GM23338 (cell line): ENCODE measurements around the gene IKZF3. TPM values are rescaled to one million over a fixed set of nuclear protein-coding genes. Genes with fewer than 3 reads are reported as not detected.

ENCODE experiments used
- ATAC-seq: fragments of 200-7000 bp; cut with Tn5 transposase; 3 replicates; pipeline ENCODE4 v1.9.1; 2020
- DNase-seq: peaks from one replicate; pipeline ENCODE4 v3.0.0-alpha.2; 2015; ENCODE audit warnings: low spot score
- H2AFZ ChIP-seq: fragments of 200-600 bp; sonication (generic); 2 replicates; pipeline ENCODE4 v1.8.0; 2016; ENCODE audit warnings: antibody characterized with exemption, mild to moderate bottlenecking, moderate library complexity
- H3F3A ChIP-seq: fragments of 200-600 bp; sonication (generic); replicated peaks from 2 replicates; pipeline ENCODE4 v1.8.0; 2017; ENCODE audit warnings: antibody characterized with exemption, mixed run types, low read depth
- H3K27ac ChIP-seq: fragments of 200-600 bp; sonication (generic); 2 replicates; pipeline ENCODE4 v1.6.1; 2016; ENCODE audit warnings: low read depth
- H3K27me3 ChIP-seq: fragments of 200-600 bp; sonication (generic); 2 replicates; pipeline ENCODE4 v1.8.0; 2016; ENCODE audit warnings: mild to moderate bottlenecking, mixed run types, moderate library complexity; ENCODE audit not compliant: insufficient read depth
- H3K36me3 ChIP-seq: fragments of 200-600 bp; sonication (generic); 2 replicates; pipeline ENCODE4 v1.8.0; 2016; ENCODE audit warnings: mild to moderate bottlenecking; ENCODE audit not compliant: insufficient read depth
- H3K4me1 ChIP-seq: fragments of 200-600 bp; sonication (generic); 2 replicates; pipeline ENCODE4 v1.8.0; 2016; ENCODE audit warnings: mild to moderate bottlenecking, moderate library complexity; ENCODE audit not compliant: insufficient read depth
- H3K4me2 ChIP-seq: fragments of 200-600 bp; sonication (generic); 2 replicates; pipeline ENCODE4 v1.7.1; 2017; ENCODE audit warnings: mixed run types
- H3K4me3 ChIP-seq: fragments of 200-600 bp; sonication (generic); 2 replicates; pipeline ENCODE4 v1.6.1; 2016; ENCODE audit warnings: mixed run types
- H3K79me2 ChIP-seq: fragments of 200-600 bp; sonication (generic); replicated peaks from 2 replicates; pipeline ENCODE4 v1.8.0; 2017; ENCODE audit warnings: mild to moderate bottlenecking; ENCODE audit not compliant: insufficient read depth
- H3K9me2 ChIP-seq: fragments of 200-600 bp; sonication (generic); 2 replicates; pipeline ENCODE4 v1.8.0; 2017; ENCODE audit not compliant: insufficient read depth
- H4K20me1 ChIP-seq: fragments of 200-600 bp; sonication (generic); replicated peaks from 2 replicates; pipeline ENCODE4 v1.8.0; 2017; ENCODE audit warnings: mild to moderate bottlenecking; ENCODE audit not compliant: insufficient read depth
- H3K27ac Mint-ChIP-seq: 2 replicates; pipeline ENCODE4 v1.8.0; 2020; ENCODE audit warnings: inconsistent platforms, mild to moderate bottlenecking, moderate library complexity, mixed read lengths
- H3K27me3 Mint-ChIP-seq: 3 replicates; pipeline ENCODE4 v1.8.0; 2022; ENCODE audit warnings: low read depth, mild to moderate bottlenecking, moderate library complexity, mixed read lengths, inconsistent platforms; ENCODE audit not compliant: insufficient read depth, poor library complexity
- H3K36me3 Mint-ChIP-seq: 3 replicates; pipeline ENCODE4 v1.8.0; 2021; ENCODE audit warnings: low read depth, mild to moderate bottlenecking, inconsistent platforms, moderate library complexity, mixed read lengths
- H3K4me1 Mint-ChIP-seq: 3 replicates; pipeline ENCODE4 v1.8.0; 2020; ENCODE audit warnings: mild to moderate bottlenecking, inconsistent platforms, mixed read lengths
- H3K4me3 Mint-ChIP-seq: 3 replicates; pipeline ENCODE4 v1.8.0; 2021; ENCODE audit warnings: moderate library complexity, mild to moderate bottlenecking, inconsistent platforms, mixed read lengths
- H3K9me3 Mint-ChIP-seq: 3 replicates; pipeline ENCODE4 v1.8.0; 2020; ENCODE audit warnings: moderate library complexity, mild to moderate bottlenecking, inconsistent platforms, mixed read lengths
- CREB1 ChIP-seq: fragments of 250-450 bp; sonication (Bioruptor Pico); IDR thresholded peaks from 2 replicates; pipeline ENCODE4 v1.5.0; 2020; ENCODE audit warnings: low read depth, mild to moderate bottlenecking, moderate library complexity
- CTCF ChIP-seq, 2 experiments: fragments of 200-600 bp in 1 of 2; sonication (generic) in 1 of 2; conservative IDR thresholded peaks; 2 replicates each; pipeline versions ENCODE4 v1.5.1 to v1.6.1; 2016 to 2017; ENCODE audit warnings: antibody characterized with exemption in 2 of 2, low read depth in 2 of 2, mild to moderate bottlenecking in 2 of 2, moderate library complexity in 1 of 2
- EZH2 ChIP-seq: fragments of 200-600 bp; sonication (generic); IDR thresholded peaks from one replicate; pipeline ENCODE4 v1.8.0; 2017; ENCODE audit warnings: antibody characterized with exemption, mild to moderate bottlenecking, low read depth; ENCODE audit not compliant: unreplicated experiment
- JUNB ChIP-seq: IDR thresholded peaks from one replicate; pipeline ENCODE4 v1.6.1; 2016; ENCODE audit warnings: antibody characterized with exemption; ENCODE audit not compliant: unreplicated experiment
- NANOG ChIP-seq: IDR thresholded peaks from 2 replicates; pipeline ENCODE4 v1.6.1; 2016; ENCODE audit warnings: antibody characterized with exemption, borderline replicate concordance
- POLR2AphosphoS5 ChIP-seq: IDR thresholded peaks from 2 replicates; pipeline ENCODE4 v1.6.1; 2016; ENCODE audit warnings: antibody characterized with exemption, low read depth
- REST ChIP-seq: IDR thresholded peaks from one replicate; pipeline ENCODE4 v1.6.1; 2018; ENCODE audit warnings: antibody characterized with exemption; ENCODE audit not compliant: unreplicated experiment
- STAT1 ChIP-seq: IDR thresholded peaks from one replicate; pipeline ENCODE4 v1.6.1; 2016; ENCODE audit warnings: antibody characterized with exemption; ENCODE audit not compliant: unreplicated experiment
- ZNF114 ChIP-seq: fragments of 250-450 bp; sonication (Bioruptor Pico); IDR thresholded peaks from 2 replicates; pipeline ENCODE4 v1.5.0; 2020; ENCODE audit warnings: mild to moderate bottlenecking, moderate library complexity
- polyA plus RNA-seq: library from polyadenylated mRNA; unstranded; fragments of >200 nt; fragmentation: Nextera tagmentation; extraction: Ambion mirVana; gene quantifications from 2 replicates; pipeline ENCODE4 v1.2.1, GENCODE V29; 2016
- total RNA-seq: library from RNA; depleted of rRNA; stranded (reverse); fragments of >200 nt; shearing (Covaris generic); gene quantifications from 2 replicates; pipeline ENCODE4 v1.2.3, GENCODE V29; 2014
- TF ChIP-seq, protein P1 (sequence below): IDR thresholded peaks from 2 replicates; pipeline ENCODE4 v1.6.1; 2016; ENCODE audit warnings: antibody characterized with exemption

The IKZF3 gene
- total and polyA plus RNA-seq, 2 experiments from 2014 or later: 0.11 to 0.76 TPM

- Mint-ChIP-seq H3K4me1 (peaks cover 7% of the 10 kb centered on the region; the same call in 1 of the 3 replicates), H3K4me3 (no peak overlapping the region), H3K36me3 (no peaks in the 10 kb centered on the region), H3K27ac (no peak overlapping the region), H3K9me3 (no peaks in the 10 kb centered on the region), H3K27me3 (no peaks in the 10 kb centered on the region)
- DNase-seq: peak; percentile 22
- no peaks in the 10 kb centered on the region for H3K4me1 ChIP-seq
- TF ChIP-seq CREB1 (CRISPR knock-in tag): no peak
- TF ChIP-seq CTCF (conservative IDR thresholded peaks at IDR 0.05; ENCODE audit: low read depth in 2 of 2): no peak
- no peaks in the 10 kb centered on the region for H3F3A ChIP-seq
- H4K20me1 ChIP-seq: no peaks in the 10 kb centered on the region
- no peak overlapping the region for H3K4me2 ChIP-seq
- no peak overlapping the region for H3K4me3 ChIP-seq
- no peaks in the 10 kb centered on the region for H3K36me3 ChIP-seq
- no peaks in the 10 kb centered on the region for H3K9me2 ChIP-seq
- no peaks in the 10 kb centered on the region for H3K27me3 ChIP-seq
- H3K27ac ChIP-seq: no peak overlapping the region
- no peaks in the 10 kb centered on the region for H3K79me2 ChIP-seq
- no peak overlapping the region for H2AFZ ChIP-seq
- ATAC-seq: no peak
Observed at GRCh38 chr17:39787743-39788484, 76.2 kb downstream of the IKZF3 start.

DNA sequence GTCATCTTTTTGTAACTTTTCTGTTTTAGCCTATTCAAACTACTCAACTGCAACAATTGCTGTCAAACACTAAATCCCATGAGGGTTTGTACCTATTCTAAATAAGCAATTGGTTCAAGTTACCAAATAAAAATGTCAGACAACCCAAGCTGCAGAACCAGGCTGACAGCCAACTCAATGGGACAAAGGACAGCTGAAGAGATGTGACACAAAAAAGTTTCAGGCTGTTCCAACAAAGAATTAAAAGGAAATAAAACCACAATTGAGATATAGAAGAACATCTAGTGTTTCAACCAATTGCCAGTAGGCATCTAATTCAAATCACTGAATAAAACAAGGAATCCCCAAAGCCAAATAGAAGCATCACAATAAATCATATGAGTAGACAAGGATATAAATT, 77.1 kb downstream of the IKZF3 start:
- no peak overlapping the region for H3K4me2 ChIP-seq
- Mint-ChIP-seq H3K9me3 (no peaks in the 10 kb centered on the region), H3K27me3 (no peaks in the 10 kb centered on the region), H3K27ac (no peak overlapping the region), H3K4me3 (no peak overlapping the region), H3K36me3 (no peaks in the 10 kb centered on the region), H3K4me1 (peaks cover 7% of the 10 kb centered on the region; the same call in 1 of the 3 replicates)
- no peaks in the 10 kb centered on the region for H3K79me2 ChIP-seq
- ATAC-seq (no peak), DNase-seq (no peak)
- H3K4me1 ChIP-seq: no peaks in the 10 kb centered on the region
- no peaks in the 10 kb centered on the region for H3K27me3 ChIP-seq
- H3K27ac ChIP-seq: no peak overlapping the region
- no peak overlapping the region for H2AFZ ChIP-seq
- no peaks in the 10 kb centered on the region for H3F3A ChIP-seq
- no peaks in the 10 kb centered on the region for H4K20me1 ChIP-seq
- H3K36me3 ChIP-seq: no peaks in the 10 kb centered on the region
- H3K4me3 ChIP-seq: no peak overlapping the region
- no peaks in the 10 kb centered on the region for H3K9me2 ChIP-seq
- no peak for TF ChIP-seq CTCF (conservative IDR thresholded peaks at IDR 0.05; ENCODE audit: low read depth in 2 of 2)
- TF ChIP-seq ZNF114 (CRISPR knock-in tag): no peak
- TF ChIP-seq, protein P1, sequence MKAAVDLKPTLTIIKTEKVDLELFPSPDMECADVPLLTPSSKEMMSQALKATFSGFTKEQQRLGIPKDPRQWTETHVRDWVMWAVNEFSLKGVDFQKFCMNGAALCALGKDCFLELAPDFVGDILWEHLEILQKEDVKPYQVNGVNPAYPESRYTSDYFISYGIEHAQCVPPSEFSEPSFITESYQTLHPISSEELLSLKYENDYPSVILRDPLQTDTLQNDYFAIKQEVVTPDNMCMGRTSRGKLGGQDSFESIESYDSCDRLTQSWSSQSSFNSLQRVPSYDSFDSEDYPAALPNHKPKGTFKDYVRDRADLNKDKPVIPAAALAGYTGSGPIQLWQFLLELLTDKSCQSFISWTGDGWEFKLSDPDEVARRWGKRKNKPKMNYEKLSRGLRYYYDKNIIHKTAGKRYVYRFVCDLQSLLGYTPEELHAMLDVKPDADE: no peak
- no peak for TF ChIP-seq JUNB
- TF ChIP-seq POLR2AphosphoS5: no peak
- no peak for TF ChIP-seq EZH2
- TF ChIP-seq STAT1: no peak
- TF ChIP-seq REST: no peak
- no peak for TF ChIP-seq NANOG
